LNCAP (cell line): ENCODE data around the gene AKR7A2.
"Not testable (repeated sequence)": the region's sequence is repeated elsewhere in the genome, so short reads cannot be mapped to it uniquely, and the experiment has no call there.

Experiments
- CTCF ChIP-seq: fragments of 450-650 bp; IDR thresholded peaks from 2 replicates; pipeline ENCODE4 v1.5.1; 2017; ENCODE audit warnings: mild to moderate bottlenecking

The AKR7A2 gene

GRCh38 chr1:19307794-19308508 is 4.0 kb downstream of the AKR7A2 start:
- no peak for TF ChIP-seq CTCF

GRCh38 chr1:19306941-19307340 is 5.0 kb downstream of the AKR7A2 start:
- no peak for TF ChIP-seq CTCF

- no peak for TF ChIP-seq CTCF
Measured at GRCh38 chr1:19305880-19306279, 6.1 kb downstream of the AKR7A2 start.

- no peak for TF ChIP-seq CTCF
Measured at GRCh38 chr1:19300211-19300610, 11.7 kb downstream of the AKR7A2 start.

GRCh38 chr1:19294638-19295037 is 17.3 kb downstream of the AKR7A2 start:
- TF ChIP-seq CTCF = no peak

GRCh38 chr1:19289244-19289643 is 22.7 kb downstream of the AKR7A2 start:
- no peak for TF ChIP-seq CTCF

GRCh38 chr1:19288324-19289241 is 23.4 kb downstream of the AKR7A2 start, which contains the start of gene AKR7A3:
TSS of gene AKR7A3 (minus strand) at chr1:19288770. CDS start at chr1:19288709, 61 bp downstream.
- not testable (repeated sequence) for TF ChIP-seq CTCF
